ENCODE results near the gene EFNA2.

DNA sequence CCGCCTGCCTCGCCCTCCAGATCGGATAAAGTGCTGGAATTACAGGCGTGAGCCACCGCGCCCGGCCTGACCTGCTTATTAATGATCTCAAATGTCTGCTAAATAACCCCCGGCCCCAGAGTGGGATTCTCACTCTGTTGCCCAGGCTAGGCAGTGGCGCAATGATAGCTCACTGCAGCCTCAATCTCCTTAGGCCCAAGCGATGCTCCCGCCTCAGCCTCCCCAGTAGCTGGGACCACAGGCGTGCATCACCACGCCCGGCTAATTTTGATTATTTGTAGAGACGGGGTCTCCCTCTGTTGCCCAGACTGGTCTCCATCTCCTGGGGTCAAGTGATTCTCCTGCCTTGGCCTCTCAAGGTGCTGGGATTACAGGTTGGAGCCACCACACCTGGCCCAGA, 44.7 kb upstream of the EFNA2 start:
- no peak for TF ChIP-seq EZH2 (IDR thresholded peaks at IDR 0.05; ENCODE audit: borderline replicate concordance, insufficient read depth, low read length, poor library complexity, severe bottlenecking)
- TF ChIP-seq, protein P1, sequence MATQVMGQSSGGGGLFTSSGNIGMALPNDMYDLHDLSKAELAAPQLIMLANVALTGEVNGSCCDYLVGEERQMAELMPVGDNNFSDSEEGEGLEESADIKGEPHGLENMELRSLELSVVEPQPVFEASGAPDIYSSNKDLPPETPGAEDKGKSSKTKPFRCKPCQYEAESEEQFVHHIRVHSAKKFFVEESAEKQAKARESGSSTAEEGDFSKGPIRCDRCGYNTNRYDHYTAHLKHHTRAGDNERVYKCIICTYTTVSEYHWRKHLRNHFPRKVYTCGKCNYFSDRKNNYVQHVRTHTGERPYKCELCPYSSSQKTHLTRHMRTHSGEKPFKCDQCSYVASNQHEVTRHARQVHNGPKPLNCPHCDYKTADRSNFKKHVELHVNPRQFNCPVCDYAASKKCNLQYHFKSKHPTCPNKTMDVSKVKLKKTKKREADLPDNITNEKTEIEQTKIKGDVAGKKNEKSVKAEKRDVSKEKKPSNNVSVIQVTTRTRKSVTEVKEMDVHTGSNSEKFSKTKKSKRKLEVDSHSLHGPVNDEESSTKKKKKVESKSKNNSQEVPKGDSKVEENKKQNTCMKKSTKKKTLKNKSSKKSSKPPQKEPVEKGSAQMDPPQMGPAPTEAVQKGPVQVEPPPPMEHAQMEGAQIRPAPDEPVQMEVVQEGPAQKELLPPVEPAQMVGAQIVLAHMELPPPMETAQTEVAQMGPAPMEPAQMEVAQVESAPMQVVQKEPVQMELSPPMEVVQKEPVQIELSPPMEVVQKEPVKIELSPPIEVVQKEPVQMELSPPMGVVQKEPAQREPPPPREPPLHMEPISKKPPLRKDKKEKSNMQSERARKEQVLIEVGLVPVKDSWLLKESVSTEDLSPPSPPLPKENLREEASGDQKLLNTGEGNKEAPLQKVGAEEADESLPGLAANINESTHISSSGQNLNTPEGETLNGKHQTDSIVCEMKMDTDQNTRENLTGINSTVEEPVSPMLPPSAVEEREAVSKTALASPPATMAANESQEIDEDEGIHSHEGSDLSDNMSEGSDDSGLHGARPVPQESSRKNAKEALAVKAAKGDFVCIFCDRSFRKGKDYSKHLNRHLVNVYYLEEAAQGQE (IDR thresholded peaks at IDR 0.05; ENCODE audit: borderline replicate concordance) = no peak
- TF ChIP-seq, protein P2, sequence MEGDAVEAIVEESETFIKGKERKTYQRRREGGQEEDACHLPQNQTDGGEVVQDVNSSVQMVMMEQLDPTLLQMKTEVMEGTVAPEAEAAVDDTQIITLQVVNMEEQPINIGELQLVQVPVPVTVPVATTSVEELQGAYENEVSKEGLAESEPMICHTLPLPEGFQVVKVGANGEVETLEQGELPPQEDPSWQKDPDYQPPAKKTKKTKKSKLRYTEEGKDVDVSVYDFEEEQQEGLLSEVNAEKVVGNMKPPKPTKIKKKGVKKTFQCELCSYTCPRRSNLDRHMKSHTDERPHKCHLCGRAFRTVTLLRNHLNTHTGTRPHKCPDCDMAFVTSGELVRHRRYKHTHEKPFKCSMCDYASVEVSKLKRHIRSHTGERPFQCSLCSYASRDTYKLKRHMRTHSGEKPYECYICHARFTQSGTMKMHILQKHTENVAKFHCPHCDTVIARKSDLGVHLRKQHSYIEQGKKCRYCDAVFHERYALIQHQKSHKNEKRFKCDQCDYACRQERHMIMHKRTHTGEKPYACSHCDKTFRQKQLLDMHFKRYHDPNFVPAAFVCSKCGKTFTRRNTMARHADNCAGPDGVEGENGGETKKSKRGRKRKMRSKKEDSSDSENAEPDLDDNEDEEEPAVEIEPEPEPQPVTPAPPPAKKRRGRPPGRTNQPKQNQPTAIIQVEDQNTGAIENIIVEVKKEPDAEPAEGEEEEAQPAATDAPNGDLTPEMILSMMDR (IDR thresholded peaks at IDR 0.05; ENCODE audit: poor library complexity, severe bottlenecking) = no peak
